ENCODE data around the gene GNL1.
A peak's percentile ranks its signal among the peaks of the same experiment; 100 is the strongest.

GNL1 gene

GRCh38 chr6:30556066-30556905 is at the start of gene GNL1:
Gene GNL1 (minus strand): TSS chr6:30556489. CDS start chr6:30556203, 286 bp downstream.
- peak; percentile 81 for DNase-seq

GRCh38 chr6:30603961-30604360 is 47.7 kb upstream of the GNL1 start:
- no peak for DNase-seq

GRCh38 chr6:30601815-30602641 is 45.7 kb upstream of the GNL1 start:
- DNase-seq: no peak

- DNase-seq: no peak
Observed at GRCh38 chr6:30601436-30601814, 45.1 kb upstream of the GNL1 start.

- no peak for DNase-seq
Observed at GRCh38 chr6:30600451-30600961, 44.2 kb upstream of the GNL1 start.

- DNase-seq: no peak
Observed at GRCh38 chr6:30599625-30600324, 43.5 kb upstream of the GNL1 start.

- DNase-seq: no peak
Observed at GRCh38 chr6:30598912-30599624, 42.8 kb upstream of the GNL1 start.

- peak; percentile 38 for DNase-seq
Observed at GRCh38 chr6:30597315-30598144, 41.2 kb upstream of the GNL1 start.

- no peak for DNase-seq
Observed at GRCh38 chr6:30592287-30592686, 36.0 kb upstream of the GNL1 start.

- no peak for DNase-seq
Observed at GRCh38 chr6:30591008-30591407, 34.7 kb upstream of the GNL1 start.

- DNase-seq: no peak
Observed at GRCh38 chr6:30590509-30590908, 34.2 kb upstream of the GNL1 start.

GRCh38 chr6:30589754-30590358 is 33.6 kb upstream of the GNL1 start:
- DNase-seq: no peak

GRCh38 chr6:30583921-30584320 is 27.6 kb upstream of the GNL1 start:
- no peak for DNase-seq

- no peak for DNase-seq
Observed at GRCh38 chr6:30578051-30578450, 21.8 kb upstream of the GNL1 start.

- DNase-seq: no peak
Observed at GRCh38 chr6:30573113-30573512, 16.8 kb upstream of the GNL1 start.

GRCh38 chr6:30572148-30572547 is 15.9 kb upstream of the GNL1 start:
- no peak for DNase-seq

GRCh38 chr6:30571762-30572082 is 15.4 kb upstream of the GNL1 start:
- no peak for DNase-seq

GRCh38 chr6:30571075-30571761 is 14.9 kb upstream of the GNL1 start, which contains the start of gene ABCF1:
Gene ABCF1 (plus strand): TSS chr6:30571442. CDS start chr6:30571488, 46 bp downstream.
- DNase-seq: peak; percentile 96

GRCh38 chr6:30570740-30571074 is 14.4 kb upstream of the GNL1 start:
- DNase-seq: no peak

- no peak for DNase-seq
Observed at GRCh38 chr6:30570263-30570662, 14.0 kb upstream of the GNL1 start.

- DNase-seq: no peak
Observed at GRCh38 chr6:30568245-30568644, 12.0 kb upstream of the GNL1 start.
